Stimulated activated CD8-positive, alpha-beta memory T cell treated with anti-CD3 and anti-CD28 coated beads, Interleukin-15, amount 100 ng/mL, for 1 hour (primary cell): Measurements from ENCODE around the gene SMIM44.
"Not testable (repeated sequence)": the region's sequence is repeated elsewhere in the genome, so short reads cannot be mapped to it uniquely, and the experiment has no call there.

Source experiments
- DNase-seq: peaks from one replicate; pipeline ENCODE4 v3.0.0-alpha.2; 2020; ENCODE audit warnings: low read depth

Gene SMIM44

DNA sequence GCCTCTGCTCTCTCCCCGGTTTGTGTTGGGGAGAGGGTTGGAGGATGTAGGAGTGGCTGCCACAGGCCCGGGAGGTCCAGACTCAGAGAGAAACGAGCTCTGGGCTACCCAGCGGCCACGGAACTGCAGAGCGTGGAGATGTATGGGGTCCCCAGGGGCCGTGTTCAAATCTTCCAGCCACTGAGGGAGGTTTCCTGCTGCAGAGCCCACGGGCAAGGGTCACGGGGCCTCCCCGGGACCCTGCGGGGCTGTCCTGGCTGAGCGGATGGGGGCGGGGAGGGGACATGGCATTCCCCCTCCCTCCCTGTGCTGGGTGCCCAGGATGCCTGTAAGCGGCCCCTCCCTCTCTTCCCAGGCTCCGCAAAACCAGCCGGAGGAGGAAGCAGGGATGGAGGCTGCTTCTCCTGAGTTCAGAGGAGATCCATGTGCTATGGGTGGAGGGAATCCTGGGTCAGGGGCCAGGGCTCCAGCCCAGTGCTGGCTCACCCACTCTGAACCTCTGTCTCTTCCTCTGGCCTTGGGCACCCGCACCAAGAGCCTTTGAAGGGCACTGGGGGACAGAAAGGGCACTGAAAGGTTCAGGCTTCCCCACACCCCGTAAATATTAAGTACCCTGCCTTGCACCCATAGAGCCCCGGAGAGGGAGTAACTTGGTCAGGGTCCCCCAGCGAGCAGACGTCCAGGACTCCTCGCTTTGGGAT, 25.6 kb downstream of the SMIM44 start:
- DNase-seq = no peak

DNA sequence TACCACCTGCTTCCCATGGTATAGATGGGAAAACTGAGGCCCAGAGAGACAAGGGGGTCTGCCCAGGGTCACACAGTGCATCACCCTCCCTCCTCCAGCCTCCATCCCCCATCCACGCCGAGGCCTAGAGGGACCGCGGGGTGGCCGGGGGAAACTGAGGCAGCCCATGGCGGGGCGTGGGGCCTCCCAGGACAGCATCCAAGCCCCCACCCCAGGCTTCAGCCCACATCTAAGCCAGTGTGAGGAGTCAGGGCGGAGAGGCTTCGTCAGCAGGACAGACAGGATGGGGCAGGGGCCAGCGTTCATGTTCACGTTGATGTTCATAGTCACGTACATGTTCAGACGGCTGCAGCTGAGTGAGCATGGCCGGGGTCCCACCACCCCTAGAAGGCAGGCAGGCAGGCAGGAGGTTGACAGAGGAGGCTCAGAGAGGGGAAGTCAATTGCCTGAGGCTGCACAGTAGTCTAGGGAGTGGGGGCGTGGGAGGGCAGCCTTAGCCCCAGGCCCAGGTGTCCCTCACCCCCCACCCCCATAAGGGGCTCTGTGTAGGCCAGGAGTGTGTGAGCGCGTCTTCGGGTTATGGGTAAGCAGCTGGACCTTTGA, 26.2 kb downstream of the SMIM44 start:
- no peak for DNase-seq

DNA sequence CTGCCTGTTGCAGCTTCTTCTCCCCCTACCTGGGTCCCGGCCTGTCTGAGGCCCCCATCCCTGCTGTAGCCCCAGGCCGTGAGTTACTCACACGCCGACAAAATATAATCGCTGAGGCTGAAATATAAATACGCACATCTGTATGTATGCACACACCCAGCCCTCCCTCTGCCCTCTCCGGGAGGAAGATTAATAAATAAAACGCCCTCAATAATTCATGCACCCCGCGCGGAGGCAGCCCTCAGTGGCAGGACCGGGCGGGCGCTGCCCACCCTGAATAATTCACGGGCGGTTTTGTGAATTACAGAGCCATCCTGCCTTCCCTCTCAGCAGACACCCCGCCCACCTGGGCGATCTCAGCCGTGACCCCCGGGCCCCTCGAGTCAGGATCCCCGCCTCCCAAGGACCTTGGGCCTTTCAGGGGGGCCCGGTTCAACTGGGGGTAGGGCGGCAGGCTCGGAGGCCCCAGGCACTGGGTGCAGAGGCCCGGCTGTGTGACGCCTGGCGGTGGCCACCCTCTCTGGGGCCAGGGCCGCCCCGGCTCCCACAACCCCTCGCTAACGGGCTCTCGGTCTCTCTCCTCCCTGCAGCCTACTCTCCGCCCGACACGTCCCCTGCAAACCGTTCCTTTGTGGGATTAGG, 27.2 kb downstream of the SMIM44 start:
- no peak for DNase-seq

DNA sequence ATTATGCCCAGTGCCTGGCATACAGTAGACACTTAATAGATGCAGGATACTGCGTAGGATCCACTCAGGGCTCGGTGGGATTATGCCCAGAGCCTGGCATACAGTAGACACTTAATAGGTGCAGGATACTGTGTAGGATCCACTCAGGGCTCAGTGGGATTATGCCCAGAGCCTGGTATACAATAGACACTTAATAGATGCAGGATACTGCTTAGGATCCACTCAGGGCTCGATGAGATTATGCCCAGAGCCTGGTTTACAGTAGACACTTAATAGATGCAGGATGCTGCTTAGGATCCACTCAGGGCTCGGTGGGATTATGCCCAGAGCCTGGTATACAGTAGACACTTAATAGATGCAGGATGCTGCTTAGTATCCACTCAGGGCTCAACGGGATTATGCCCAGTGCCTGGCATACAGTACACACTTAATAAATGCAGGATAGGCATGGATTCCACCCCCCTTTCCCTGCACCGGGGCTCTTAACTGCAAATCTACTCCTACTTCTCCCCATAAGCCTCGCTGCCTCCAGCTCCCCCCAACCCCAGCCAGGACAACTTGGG, 27.8 kb downstream of the SMIM44 start:
- no peak for DNase-seq

DNA sequence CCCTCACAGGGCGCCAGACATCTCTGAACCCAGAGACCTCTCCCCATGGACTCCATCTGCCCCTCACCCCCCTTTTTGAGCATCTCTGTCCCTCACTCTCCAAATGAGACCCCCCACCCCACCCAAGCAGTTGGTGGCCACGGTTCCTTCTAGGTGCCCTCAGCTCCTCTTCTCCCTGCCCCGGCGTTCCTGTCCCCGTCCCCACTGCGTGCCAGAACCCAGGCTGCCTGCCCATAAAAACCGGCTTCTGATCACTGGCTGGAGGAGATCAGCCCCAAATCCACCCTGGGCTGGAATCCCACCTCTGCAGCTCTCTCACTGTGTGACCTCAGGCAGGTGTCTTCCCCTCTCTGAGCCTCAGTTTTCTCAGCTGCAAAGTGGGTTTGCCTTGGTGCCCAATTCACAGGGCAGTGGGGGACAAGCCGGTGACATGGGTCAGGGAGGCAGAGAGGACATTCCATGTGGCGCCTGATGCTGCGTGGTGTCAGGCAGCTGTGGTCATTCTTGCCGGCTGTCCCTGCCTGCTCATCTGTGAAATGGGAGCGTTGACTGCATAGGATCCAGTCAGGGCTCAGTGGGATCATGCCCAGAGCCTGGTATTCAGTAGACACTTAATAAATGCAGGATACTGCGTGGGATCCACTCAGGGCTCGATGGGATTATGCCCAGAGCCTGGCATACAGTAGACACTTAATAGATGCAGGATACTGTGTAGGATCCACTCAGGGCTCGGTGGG, 28.4 kb downstream of the SMIM44 start:
- no peak for DNase-seq

DNA sequence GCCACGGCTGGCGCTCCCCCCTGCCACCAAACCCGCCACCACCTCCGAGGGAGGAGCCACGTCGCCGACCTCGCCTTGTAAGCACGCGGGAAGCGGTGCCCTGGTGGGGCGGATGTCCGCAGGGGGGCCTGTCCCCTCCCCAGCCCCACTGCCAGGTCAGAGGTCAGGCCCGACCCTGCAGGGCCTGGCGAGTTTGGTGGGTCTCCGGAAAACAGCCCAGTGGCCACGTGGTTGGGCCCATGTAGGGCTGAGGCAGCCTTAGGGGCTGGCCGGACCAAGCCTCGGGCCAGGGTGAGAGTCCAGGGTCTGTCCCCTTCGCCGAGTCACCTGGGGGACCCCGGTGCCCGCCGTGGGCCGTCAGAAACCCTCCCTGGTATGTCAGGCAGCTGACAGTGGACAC, 29.4 kb downstream of the SMIM44 start:
- no peak for DNase-seq

DNA sequence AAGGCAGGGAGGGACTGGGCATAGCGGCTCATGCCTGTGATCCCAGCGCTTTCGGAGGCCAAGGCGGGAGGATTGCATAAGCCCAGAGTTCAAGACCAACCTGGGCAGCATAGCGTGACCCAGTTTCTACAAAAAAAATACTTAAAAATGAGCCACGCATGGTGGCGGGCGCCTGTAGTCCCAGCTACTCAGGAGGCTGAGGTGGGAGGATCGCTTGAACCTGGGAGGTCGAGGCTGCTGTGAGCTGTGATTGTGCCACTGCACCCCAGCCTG, 30.4 kb downstream of the SMIM44 start:
- DNase-seq = not testable (repeated sequence)

DNA sequence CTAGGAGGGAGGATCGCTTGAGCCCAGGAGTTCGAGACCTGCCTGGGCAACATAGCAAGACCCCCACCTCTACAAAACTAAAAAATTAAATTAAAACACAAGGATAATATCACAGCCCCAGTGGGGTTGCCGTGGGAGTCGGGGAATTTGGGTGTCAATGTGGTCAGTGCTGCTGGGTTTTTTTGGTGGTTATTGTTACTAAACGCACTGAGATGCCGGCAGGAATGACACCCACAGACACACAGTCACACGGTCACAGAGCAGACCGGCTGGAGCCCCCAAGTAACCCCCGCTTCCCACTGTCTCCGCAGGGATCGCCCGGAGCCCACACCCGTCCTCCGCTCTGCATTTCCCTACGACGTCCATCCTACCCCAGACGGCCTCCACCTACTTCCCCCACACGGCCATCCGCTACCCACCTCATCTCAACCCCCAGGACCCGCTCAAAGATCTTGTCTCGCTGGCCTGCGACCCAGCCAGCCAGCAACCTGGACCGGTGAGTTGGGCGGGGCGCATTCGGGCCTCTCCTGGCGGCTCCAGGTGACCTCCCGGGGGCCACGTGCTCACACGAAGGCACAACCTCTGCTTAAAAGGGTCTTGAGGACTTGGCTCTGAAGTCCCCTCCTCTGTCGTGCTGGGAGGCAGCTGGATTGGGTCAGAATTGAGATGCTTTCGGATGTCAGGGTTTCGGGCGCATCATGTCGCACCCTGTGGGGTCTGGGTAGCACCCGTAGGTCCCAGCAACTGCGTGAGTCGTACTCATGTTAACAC, 30.9 kb downstream of the SMIM44 start:
- DNase-seq = no peak

DNA sequence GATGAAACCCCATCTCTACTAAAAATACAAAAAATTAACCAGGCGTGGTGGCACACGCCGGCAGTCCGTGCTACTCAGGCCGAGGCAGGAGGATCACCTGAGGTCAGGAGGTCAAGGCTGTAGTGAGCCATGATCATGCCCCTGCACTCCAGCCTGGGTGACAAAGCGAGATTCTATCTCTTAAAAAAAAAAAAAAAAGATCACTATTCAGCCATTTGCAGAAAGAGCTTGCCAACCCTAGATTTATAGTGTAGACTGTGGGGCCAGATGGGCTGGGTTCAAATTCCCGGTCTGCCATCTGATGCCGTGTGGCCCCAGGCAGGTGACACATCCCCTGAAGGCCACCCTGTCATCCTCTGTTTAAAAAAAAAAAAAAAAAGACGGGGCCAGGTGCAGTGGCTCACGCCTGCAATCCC, 31.8 kb downstream of the SMIM44 start:
- DNase-seq = no peak

DNA sequence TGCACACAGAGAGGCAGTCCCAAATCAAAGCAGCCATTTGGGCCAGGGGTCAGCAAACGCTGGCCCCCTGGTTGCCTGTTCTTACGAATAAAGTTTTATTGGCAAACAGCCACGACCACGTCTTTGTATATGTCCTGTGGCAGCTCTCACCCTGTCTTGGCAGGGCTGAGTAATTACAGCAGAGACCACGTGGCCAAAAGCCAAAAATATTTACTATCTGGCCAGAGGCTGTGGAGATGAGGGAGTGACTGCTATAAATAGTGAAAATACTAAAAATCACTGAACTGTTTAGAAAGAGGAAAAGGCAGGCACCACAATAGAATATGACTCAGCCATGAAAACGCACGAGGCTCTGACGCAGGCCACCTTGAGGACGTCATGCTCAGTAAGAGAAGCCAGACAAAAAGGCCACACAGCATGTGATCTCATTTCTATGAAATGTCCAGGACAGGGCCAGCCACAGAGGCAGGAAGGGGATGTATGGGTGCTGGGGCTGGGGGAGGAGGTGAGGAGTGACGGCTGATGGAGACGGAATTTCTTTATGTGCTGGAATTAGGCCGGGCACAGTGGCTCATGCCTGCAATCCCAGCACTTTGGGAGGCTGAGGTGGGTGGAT, 32.3 kb downstream of the SMIM44 start:
- DNase-seq = no peak

DNA sequence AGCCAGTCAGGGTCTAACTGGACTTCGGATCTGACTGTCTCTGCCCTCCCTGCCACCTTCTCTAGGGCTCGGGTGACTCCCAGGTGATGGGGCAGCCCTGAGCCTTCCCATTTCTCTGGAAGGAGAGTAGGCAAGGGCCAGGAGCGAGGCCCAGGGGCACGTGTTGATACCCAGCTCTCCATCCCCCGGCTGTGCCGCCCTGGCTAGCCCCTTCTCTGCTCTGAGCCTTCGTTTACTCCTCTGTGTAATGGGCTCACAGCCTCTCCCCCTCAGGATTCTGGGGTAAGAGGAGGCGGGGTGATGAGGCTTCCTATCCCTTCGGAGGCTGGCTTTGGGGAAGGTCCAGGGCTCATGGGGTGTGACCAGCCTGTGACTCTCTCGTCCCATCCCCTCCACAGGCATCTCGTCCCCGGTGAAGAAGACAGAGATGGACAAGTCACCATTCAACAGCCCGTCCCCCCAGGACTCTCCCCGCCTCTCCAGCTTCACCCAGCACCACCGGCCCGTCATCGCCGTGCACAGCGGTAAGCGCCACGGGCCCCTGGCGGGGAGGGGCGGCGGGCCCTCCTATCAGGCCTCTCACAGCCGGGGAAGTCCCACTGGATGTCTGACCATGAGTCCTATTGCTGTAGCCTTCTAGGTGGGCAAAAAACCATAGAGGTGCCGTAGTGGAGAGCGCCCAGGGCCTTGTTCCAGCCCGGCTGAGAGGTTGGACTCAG, 34.5 kb downstream of the SMIM44 start:
- DNase-seq = no peak

DNA sequence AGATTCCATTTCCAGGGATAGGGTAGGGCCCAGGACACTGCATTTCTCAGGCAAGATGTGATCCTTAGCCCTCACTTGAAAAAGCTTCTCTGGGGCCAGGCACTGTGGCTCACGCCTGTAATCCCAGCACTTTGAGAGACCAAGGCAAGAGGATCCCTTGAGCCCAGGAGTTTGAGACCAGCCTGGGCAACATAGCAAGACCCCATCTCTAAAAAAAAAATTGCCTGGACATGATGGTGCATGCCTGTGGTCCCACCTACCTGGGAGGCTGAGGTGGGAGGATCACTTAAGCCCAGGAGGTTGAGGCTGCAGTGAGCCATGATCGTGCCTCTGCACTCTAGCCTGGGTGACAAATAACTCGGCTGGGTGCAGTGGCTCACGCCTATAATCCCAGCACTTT, 36.6 kb downstream of the SMIM44 start:
- not testable (repeated sequence) for DNase-seq

DNA sequence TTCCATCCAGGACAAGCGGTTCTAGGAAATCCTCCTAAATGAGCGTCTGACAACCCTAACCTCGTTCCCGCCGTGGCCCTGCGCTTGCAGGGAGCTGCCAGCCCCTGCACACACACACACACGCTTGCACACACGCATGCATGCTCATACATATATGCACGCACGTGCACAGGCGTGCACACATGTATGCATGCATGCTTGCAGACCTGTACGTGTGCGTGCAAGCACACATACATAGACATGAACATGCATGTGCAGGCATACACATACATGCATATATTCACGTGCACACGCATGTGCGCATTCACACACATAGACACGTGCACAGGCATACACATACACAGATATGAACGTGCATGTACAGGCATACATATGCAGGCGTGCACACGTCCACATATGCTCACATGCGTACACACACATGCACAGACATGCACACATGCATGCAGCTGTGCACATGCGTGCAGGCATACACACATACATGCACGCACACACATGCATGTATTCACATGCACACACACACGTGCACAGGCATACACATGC, 38.5 kb downstream of the SMIM44 start:
- no peak for DNase-seq

DNA sequence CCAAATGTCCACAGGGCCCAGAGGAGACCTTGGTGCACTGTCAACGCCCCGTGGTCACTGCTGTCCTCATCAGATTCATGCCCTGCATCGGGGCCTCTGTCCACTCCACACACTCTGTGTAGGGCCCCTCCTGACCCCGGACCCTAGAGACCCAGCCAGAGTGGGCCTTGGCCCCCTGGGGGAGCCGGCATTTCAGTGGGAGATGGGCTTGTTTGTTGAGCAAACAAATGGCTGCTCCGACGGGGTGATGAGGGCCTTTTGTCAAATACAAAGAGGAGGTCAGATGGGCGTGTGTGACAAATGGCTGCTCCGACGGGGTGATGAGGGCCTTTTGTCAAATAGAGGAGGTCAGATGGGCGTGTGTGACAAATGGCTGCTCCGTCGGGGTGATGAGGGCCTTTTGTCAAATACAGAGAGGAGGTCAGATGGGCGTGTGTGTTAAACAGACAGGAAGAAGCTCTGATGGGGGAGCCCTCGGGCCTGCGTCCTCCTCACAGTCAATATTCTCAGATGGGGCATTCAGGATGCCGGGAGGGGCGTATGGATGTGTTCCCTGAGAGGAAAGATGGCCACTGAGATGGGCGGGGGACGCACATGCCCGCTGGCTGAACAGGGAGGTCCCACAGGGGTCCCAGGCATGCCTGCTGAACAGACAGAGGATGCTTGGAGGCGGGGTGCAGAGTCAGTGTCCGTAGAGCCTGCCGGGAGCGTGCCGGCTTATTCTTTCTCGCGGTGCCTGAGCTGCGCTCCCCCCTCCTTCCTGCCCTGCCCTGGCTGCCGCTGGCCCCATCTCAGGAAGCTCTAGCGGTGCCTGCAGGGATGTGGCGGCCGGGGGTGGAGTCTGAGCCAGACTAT, 39.2 kb downstream of the SMIM44 start:
- DNase-seq = no peak

DNA sequence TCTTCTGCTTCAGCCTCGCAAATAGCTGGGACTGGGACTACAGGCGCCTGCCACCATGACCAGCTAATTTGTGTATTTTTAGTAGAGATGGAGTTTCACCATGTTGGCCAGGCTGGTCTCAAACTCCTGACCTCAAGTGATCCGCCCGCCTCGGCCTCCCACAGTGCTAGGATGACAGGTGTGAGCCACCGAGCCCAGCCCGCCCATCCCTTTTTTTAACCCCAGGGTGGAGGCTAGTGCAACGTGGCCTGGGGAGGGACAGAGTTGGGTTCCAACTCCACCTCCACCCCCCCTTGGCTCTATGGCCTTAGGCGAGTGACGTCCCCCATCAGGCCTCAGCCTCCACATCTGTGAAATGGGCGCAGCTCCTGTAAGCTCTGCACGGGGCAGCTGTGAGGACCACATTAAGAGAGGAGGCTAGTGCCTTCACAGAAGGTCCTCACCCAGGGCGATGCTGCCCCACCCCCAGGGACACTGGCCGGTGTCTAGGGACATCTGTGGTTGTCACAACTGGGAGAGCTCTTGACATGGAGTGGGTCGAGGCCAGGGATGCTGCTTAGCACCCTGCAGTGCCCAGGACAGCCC, 40.7 kb downstream of the SMIM44 start:
- no peak for DNase-seq

DNA sequence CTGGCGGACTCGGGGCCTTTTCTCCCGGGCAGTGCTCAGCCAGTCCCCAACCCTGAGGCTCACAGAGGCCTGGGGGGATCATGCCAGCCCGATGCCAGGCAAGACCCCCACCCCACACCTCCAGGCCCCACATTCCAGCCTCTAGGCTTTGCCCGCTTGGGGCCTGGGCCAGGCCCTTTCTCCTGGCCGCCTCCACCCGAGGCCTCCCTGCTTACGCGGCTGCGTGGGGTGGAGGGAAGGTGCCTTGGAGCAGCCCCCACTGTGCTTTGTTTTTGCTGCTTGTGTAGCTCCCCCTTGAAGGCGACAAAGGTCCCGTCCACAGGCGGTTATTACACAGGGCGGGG, 41.3 kb downstream of the SMIM44 start:
- no peak for DNase-seq

DNA sequence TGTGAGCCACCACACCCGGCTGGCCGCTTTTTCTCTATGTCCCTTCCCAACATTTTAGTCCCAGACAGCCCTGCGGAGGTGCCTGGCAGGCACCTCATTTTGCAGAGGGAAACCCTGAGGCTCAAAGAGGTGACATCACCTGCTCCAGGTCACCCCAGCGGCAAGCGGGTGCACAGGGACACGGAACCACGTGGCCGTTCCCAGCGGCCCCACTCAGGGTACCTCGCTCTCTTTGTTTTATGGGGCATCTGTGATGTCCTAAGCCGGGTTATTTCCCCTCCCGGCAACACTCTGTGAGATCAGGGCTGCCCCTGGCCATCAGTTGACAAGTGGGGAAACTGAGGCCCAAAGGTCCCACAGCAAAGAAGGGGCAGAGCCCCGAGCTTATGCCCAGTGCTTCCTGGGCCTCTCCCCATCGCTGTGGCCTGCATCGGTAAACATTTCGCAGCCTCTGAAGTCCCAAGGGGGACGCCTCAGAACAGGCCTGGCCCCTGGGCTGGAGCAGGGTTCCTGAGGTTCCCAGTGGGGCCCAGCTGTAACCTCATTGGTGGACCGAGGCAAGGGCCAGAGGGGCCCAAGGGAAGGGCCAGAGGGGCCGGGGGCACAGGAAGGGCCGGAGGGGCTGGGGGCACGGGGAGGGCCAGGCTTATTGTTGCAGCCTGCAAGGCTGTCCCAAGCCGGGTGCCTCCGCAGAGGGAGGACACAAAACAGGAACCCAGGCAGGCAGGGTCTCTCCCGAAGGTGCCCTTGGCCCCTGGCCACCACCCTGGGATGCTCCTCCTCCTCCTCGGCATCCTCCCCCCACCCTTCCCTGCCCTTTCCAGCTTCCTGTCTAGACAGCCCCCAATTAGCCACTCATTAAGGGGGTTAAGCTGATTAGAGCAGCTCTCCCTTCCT, 41.9 kb downstream of the SMIM44 start:
- DNase-seq = no peak

DNA sequence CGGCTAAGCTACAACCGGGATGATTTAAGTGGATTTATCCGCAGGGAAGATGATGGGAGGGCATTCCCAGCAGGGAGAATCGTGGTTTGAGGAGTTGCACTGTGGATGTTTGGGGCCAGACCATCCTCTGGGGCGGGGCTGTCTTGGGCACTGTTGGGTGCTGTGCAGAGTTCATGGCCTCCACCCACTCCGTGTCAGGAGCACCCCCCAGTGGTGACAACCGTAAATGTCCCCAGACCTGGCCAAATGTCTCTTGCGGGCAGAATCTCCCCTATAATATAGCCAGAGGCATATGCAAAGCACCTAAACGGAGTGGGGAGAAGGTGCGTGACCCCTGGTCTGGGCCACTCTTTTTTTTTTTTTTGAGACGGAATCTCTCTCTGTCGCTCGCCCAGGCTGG, 43.2 kb downstream of the SMIM44 start:
- DNase-seq = peak; percentile 24
